DND-41 (cell line): ENCODE results near the gene LSR.
A peak's percentile ranks its signal among the peaks of the same experiment; 100 is the strongest.

ENCODE experiments used
- ATAC-seq: fragments of 200-7000 bp; cut with Tn5 transposase; 3 replicates; pipeline ENCODE4 v1.9.1; 2021; ENCODE audit warnings: low read depth; ENCODE audit not compliant: insufficient read depth
- DNase-seq: peaks from one replicate; pipeline ENCODE4 v3.0.0-alpha.2; 2020
- H2AFZ ChIP-seq: 2 replicates; pipeline ENCODE4 v1.6.0; 2012; ENCODE audit warnings: low read depth, low read length
- H3K27ac ChIP-seq: 2 replicates; pipeline ENCODE4 v1.5.1; 2012; ENCODE audit warnings: low read length, inconsistent platforms
- H3K27me3 ChIP-seq: fragments of 200-600 bp; sonication (generic); 2 replicates; pipeline ENCODE4 v1.6.0; 2012; ENCODE audit warnings: low read length, mild to moderate bottlenecking, inconsistent platforms; ENCODE audit not compliant: insufficient read depth, poor library complexity
- H3K36me3 ChIP-seq: 2 replicates; pipeline ENCODE4 v1.5.1; 2012; ENCODE audit warnings: low read length, inconsistent platforms; ENCODE audit not compliant: insufficient read depth
- H3K4me1 ChIP-seq: 2 replicates; pipeline ENCODE4 v1.5.1; 2012; ENCODE audit warnings: mild to moderate bottlenecking, low read length; ENCODE audit not compliant: insufficient read depth
- H3K4me2 ChIP-seq: 2 replicates; pipeline ENCODE4 v1.6.0; 2012; ENCODE audit warnings: mild to moderate bottlenecking, moderate library complexity, low read length, inconsistent platforms; ENCODE audit not compliant: insufficient read depth
- H3K4me3 ChIP-seq, 2 experiments: fragments of 200-600 bp in 1 of 2; shearing (Covaris generic) in 1 of 2; 2 replicates each; pipeline ENCODE4 v1.5.1; 2012 to 2016; ENCODE audit warnings: inconsistent platforms in 2 of 2, low read length in 2 of 2, mild to moderate bottlenecking in 2 of 2, low read depth in 1 of 2, moderate library complexity in 1 of 2
- H3K79me2 ChIP-seq: 2 replicates; pipeline ENCODE4 v1.6.0; 2012; ENCODE audit warnings: low read length, inconsistent platforms; ENCODE audit not compliant: insufficient read depth
- H3K9ac ChIP-seq: 2 replicates; pipeline ENCODE4 v1.6.0; 2012; ENCODE audit warnings: low read depth, mild to moderate bottlenecking, inconsistent platforms, low read length, moderate library complexity
- H3K9me3 ChIP-seq: 2 replicates; pipeline ENCODE4 v1.5.1; 2012; ENCODE audit warnings: low read length, moderate library complexity, mild to moderate bottlenecking, inconsistent platforms; ENCODE audit not compliant: insufficient read depth, severe bottlenecking
- H4K20me1 ChIP-seq: 2 replicates; pipeline ENCODE4 v1.6.0; 2012; ENCODE audit warnings: low read length; ENCODE audit not compliant: insufficient read depth
- EZH2 ChIP-seq: IDR thresholded peaks from 3 replicates; pipeline ENCODE4 v1.6.1; 2012; ENCODE audit warnings: borderline replicate concordance, low read depth, mild to moderate bottlenecking, moderate library complexity, low read length, inconsistent platforms; ENCODE audit not compliant: severe bottlenecking
- TF ChIP-seq, protein P1 (sequence below): IDR thresholded peaks from 2 replicates; pipeline ENCODE4 v1.5.1; 2012; ENCODE audit warnings: borderline replicate concordance, low read length, moderate library complexity, mild to moderate bottlenecking; ENCODE audit not compliant: poor library complexity, severe bottlenecking; ENCODE audit errors: extremely low read depth

The LSR gene

DNA sequence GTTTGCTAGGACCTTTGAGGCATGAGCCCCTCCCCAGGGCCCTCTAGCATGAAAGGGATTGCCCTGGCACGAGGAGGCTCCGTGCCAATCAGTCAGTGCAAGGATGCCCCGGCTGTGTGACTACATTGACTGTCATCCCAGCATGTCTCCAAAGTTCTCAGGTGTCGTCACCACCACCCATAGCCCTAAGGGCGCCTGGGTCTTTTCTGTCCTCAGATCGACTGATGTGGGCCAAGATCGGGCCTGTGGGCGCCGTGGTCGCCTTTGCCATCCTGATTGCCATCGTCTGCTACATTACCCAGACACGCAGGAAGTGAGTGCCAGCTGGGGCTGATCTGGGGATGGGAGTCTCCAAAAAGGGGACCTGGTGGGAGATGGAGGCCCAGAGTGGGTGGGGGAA is 61.5 kb downstream of the LSR start:
- H4K20me1 ChIP-seq, result 0 out of 2 replicates have a peak, but pooled peaks cover 2% of the 10 kb centered on the region
- H3K4me2 ChIP-seq, result no peak overlapping the region
- no peaks in the 10 kb centered on the region for H3K79me2 ChIP-seq
- H3K4me3 ChIP-seq, result no peak overlapping the region
- ATAC-seq (peak; percentile 90), DNase-seq (peak; percentile 58)
- H3K4me1 ChIP-seq, result no peaks in the 10 kb centered on the region
- H3K9me3 ChIP-seq, result no peaks in the 10 kb centered on the region
- H3K36me3 ChIP-seq, result no peaks in the 10 kb centered on the region
- no peak for TF ChIP-seq EZH2
- TF ChIP-seq, protein P1, sequence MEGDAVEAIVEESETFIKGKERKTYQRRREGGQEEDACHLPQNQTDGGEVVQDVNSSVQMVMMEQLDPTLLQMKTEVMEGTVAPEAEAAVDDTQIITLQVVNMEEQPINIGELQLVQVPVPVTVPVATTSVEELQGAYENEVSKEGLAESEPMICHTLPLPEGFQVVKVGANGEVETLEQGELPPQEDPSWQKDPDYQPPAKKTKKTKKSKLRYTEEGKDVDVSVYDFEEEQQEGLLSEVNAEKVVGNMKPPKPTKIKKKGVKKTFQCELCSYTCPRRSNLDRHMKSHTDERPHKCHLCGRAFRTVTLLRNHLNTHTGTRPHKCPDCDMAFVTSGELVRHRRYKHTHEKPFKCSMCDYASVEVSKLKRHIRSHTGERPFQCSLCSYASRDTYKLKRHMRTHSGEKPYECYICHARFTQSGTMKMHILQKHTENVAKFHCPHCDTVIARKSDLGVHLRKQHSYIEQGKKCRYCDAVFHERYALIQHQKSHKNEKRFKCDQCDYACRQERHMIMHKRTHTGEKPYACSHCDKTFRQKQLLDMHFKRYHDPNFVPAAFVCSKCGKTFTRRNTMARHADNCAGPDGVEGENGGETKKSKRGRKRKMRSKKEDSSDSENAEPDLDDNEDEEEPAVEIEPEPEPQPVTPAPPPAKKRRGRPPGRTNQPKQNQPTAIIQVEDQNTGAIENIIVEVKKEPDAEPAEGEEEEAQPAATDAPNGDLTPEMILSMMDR, result no peak
- H2AFZ ChIP-seq, result no peak overlapping the region
- no peaks in the 10 kb centered on the region for H3K27me3 ChIP-seq
- no peak overlapping the region for H3K27ac ChIP-seq
- no peak overlapping the region for H3K9ac ChIP-seq

DNA sequence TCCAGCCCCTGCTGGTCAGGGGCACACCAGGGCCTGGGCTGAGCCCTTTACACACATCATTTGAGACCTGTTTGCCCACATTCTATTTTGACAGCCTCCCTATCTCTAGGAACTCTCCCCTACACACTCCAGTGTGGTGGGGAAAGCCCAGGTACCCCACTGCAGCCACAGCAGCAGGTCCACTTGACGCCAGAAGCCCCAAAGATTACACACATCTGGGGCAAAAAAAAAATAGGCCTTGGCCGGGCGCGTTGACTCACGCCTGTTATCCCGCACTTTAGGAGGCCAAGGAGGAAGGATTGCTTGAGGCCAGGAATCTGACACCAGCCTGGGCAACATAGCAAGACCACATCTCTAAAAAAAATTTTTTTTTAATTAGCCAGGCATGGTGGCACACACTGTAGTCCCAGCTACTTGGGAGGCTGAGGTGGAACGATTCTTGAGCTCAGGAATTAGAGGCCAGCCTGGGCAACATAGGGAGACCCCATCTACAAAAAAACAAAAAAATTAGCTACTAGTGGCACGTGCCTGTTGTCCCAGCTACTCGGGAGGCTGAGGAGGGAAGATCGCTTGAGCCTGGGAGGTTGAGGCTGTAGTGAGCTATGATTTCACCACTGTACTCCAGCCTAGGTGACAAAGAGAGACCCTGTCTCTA is 62.1 kb downstream of the LSR start:
- no peak for TF ChIP-seq EZH2
- TF ChIP-seq, protein P1, result no peak
- no peak overlapping the region for H3K4me2 ChIP-seq
- H4K20me1 ChIP-seq, result 0 out of 2 replicates have a peak, but pooled peaks cover 2% of the 10 kb centered on the region
- no peaks in the 10 kb centered on the region for H3K79me2 ChIP-seq
- H3K4me3 ChIP-seq, result no peak overlapping the region
- H3K27me3 ChIP-seq, result no peaks in the 10 kb centered on the region
- no peaks in the 10 kb centered on the region for H3K9me3 ChIP-seq
- DNase-seq (no peak), ATAC-seq (no peak)
- H3K27ac ChIP-seq, result no peak overlapping the region
- H3K36me3 ChIP-seq, result no peaks in the 10 kb centered on the region
- H3K4me1 ChIP-seq, result no peaks in the 10 kb centered on the region
- no peak overlapping the region for H2AFZ ChIP-seq
- H3K9ac ChIP-seq, result no peak overlapping the region

DNA sequence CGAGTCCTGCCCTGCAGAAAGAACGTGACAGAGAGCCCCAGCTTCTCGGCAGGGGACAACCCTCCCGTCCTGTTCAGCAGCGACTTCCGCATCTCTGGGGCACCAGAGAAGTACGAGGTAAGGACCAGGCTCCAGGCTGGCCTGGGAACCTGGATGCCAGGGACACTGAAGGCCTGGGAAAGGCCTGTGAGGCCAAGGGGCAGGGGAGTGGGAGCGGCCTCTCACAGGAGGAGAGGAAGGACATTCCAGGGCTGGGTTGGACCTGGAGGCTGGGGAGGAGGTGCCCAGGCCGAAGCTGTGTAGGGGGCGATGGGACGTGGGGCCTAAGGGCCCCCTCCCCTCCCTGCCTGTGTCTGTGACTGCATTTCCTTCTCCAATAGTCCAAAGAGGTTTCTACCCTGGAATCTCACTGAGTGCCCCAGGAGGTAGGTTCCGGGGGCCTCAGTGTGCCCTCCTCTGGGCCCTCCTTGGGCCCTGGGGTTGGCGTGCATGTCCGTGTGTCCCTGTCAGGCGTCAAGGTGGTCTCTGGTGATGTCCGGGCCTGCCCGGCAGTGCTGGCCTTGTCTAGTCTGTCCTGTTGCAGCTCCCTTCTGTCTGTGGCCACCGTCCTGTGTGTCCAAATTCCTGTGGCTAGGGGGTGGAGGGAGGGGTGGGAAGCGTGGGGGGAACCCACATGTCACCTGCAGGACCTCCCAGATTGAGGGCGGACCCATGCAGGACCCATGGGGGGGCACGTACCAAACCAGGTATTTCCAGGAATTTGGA is 63.3 kb downstream of the LSR start:
- H3K27ac ChIP-seq, result no peak overlapping the region
- DNase-seq, result no peak
- H4K20me1 ChIP-seq, result 0 out of 2 replicates have a peak, but pooled peaks cover 2% of the 10 kb centered on the region
- H3K4me1 ChIP-seq, result no peaks in the 10 kb centered on the region
- no peak for TF ChIP-seq EZH2
- TF ChIP-seq, protein P1, result no peak
- no peaks in the 10 kb centered on the region for H3K36me3 ChIP-seq
- no peak for ATAC-seq
- no peaks in the 10 kb centered on the region for H3K79me2 ChIP-seq
- H3K4me2 ChIP-seq, result no peak overlapping the region
- H3K27me3 ChIP-seq, result no peaks in the 10 kb centered on the region
- no peak overlapping the region for H2AFZ ChIP-seq
- no peak overlapping the region for H3K4me3 ChIP-seq
- H3K9me3 ChIP-seq, result no peaks in the 10 kb centered on the region
- no peak overlapping the region for H3K9ac ChIP-seq
